HuH-7.5 (cell line): ENCODE measurements around the gene SERPINE2.

Source experiments
- DNase-seq: peaks from one replicate; pipeline ENCODE4 v3.0.0; 2011; ENCODE audit warnings: low spot score

The SERPINE2 gene

GRCh38 chr2:224039080-224039769 lies at the start of gene SERPINE2:
Gene SERPINE2, minus strand, starts transcription at chr2:224039286. Its CDS starts 37,386 bp downstream, at chr2:224001900.
- peak; percentile 40 for DNase-seq

GRCh38 chr2:224086226-224086914 lies 47.3 kb upstream of the SERPINE2 start:
- DNase-seq, result no peak

GRCh38 chr2:224085811-224086210 lies 46.7 kb upstream of the SERPINE2 start:
- no peak for DNase-seq

- DNase-seq, result no peak
These were observed 46.2 kb upstream of the SERPINE2 start for GRCh38 chr2:224085246-224085645.

GRCh38 chr2:224084266-224084892 lies 45.3 kb upstream of the SERPINE2 start:
- DNase-seq, result no peak

- no peak for DNase-seq
These were observed 44.6 kb upstream of the SERPINE2 start for GRCh38 chr2:224083638-224084037.

- DNase-seq, result no peak
These were observed 39.6 kb upstream of the SERPINE2 start for GRCh38 chr2:224078656-224079055.

- DNase-seq, result no peak
These were observed 38.9 kb upstream of the SERPINE2 start for GRCh38 chr2:224077773-224078507.

- DNase-seq, result no peak
These were observed 36.5 kb upstream of the SERPINE2 start for GRCh38 chr2:224075588-224075987.

- no peak for DNase-seq
These were observed 34.6 kb upstream of the SERPINE2 start for GRCh38 chr2:224073676-224074075.

GRCh38 chr2:224072541-224073188 lies 33.6 kb upstream of the SERPINE2 start:
- no peak for DNase-seq

- DNase-seq, result no peak
These were observed 30.1 kb upstream of the SERPINE2 start for GRCh38 chr2:224069172-224069571.

- no peak for DNase-seq
These were observed 24.2 kb upstream of the SERPINE2 start for GRCh38 chr2:224063298-224063648.

- no peak for DNase-seq
These were observed 23.6 kb upstream of the SERPINE2 start for GRCh38 chr2:224062481-224063297.

GRCh38 chr2:224060783-224061482 lies 21.8 kb upstream of the SERPINE2 start:
- DNase-seq, result no peak

- no peak for DNase-seq
These were observed 20.1 kb upstream of the SERPINE2 start for GRCh38 chr2:224059178-224059577.

- no peak for DNase-seq
These were observed 19.1 kb upstream of the SERPINE2 start for GRCh38 chr2:224058048-224058775.

GRCh38 chr2:224056889-224057288 lies 17.8 kb upstream of the SERPINE2 start:
- DNase-seq, result no peak

- no peak for DNase-seq
These were observed 16.0 kb upstream of the SERPINE2 start for GRCh38 chr2:224055101-224055500.

- DNase-seq, result no peak
These were observed 7.7 kb upstream of the SERPINE2 start for GRCh38 chr2:224046752-224047151.
